ENCODE measurements around the gene NEURL1. TPM values are rescaled to one million over a fixed set of nuclear protein-coding genes. Genes with fewer than 3 reads are reported as not detected.

NEURL1 gene
- total and polyA plus RNA-seq, 8 donors = 11.0 to 69.9 (median 18.6) TPM

DNA sequence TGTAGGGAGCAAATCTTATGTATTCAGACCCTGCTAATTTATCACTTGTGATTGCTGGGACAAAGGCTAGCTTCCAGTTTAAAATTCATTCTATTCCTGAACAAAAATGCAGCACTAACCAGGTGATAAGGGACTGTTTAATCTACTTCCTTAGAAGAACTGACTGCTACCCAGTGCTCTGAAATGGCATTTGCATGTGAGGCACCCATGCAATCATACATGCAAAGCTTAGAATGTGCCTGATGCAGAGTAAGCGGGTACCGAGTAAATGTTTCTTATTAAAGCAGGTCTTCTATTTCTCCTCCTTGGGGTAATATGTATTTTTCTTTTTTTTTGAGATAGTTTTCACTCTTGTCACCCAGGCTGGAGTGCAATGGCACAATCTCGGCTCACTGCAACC lies 54.5 kb downstream of the NEURL1 start:
- TF ChIP-seq, protein P1, sequence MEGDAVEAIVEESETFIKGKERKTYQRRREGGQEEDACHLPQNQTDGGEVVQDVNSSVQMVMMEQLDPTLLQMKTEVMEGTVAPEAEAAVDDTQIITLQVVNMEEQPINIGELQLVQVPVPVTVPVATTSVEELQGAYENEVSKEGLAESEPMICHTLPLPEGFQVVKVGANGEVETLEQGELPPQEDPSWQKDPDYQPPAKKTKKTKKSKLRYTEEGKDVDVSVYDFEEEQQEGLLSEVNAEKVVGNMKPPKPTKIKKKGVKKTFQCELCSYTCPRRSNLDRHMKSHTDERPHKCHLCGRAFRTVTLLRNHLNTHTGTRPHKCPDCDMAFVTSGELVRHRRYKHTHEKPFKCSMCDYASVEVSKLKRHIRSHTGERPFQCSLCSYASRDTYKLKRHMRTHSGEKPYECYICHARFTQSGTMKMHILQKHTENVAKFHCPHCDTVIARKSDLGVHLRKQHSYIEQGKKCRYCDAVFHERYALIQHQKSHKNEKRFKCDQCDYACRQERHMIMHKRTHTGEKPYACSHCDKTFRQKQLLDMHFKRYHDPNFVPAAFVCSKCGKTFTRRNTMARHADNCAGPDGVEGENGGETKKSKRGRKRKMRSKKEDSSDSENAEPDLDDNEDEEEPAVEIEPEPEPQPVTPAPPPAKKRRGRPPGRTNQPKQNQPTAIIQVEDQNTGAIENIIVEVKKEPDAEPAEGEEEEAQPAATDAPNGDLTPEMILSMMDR (IDR thresholded peaks at IDR 0.05) = no peak
- Histone ChIP-seq H3K4me1 (peaks cover 38 to 50% (median 44%) of the 10 kb centered on the region in 3 donors), H3K9me3 (no peaks in the 10 kb centered on the region), H3K27ac (no peak overlapping the region), H3K4me3 (no peak overlapping the region), H3K27me3 (no peaks in the 10 kb centered on the region), H3K36me3 (no peaks in the 10 kb centered on the region)
- DNase-seq = no peak
- ATAC-seq = no peak
- intact Hi-C loops (cut with DNase I) = no loop called here
- FAIRE-seq = no peak
- WGBS, 2 donors = 92 to 95% methylated on average over 3 of the region's 3 CpGs

DNA sequence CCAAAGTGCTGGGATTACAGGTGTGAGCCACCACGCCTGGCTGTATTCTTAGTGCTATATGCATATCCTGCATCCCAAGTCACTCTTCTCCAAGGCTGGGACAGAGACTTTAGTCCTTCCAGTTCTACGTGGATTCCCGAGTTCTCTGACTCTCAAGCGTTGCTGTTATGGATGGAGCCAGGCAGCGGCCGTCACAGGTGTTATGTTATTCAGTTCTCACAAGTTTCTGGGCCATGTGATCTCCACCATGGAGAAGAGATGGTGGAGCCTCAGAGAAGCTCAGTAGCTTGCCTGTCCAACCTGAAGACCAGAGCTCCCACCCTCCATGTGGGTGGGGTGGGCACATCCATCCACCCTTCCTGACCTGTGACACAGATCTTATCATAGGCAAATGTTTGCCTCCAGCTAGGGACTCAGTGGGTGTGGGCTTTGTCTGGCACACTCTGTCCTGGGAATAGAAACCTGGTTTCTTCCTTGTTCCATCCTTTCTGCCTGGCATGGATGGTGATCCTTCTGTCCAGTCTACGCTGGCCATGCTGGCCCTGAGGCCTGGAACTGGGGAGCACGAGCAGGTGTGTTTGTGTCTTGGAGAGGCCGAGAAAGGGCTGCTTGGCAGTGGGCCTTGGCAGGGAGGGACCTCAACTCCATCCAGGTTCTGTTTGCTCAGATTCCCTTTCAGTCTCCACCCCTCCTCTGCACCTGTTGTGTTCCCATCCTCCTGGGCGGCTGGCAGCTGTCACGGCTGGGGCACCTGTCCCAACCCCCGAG lies 55.3 kb downstream of the NEURL1 start:
- no peaks in the 10 kb centered on the region for H3K9me3 ChIP-seq
- FAIRE-seq = no peak
- intact Hi-C loops (cut with DNase I) = no loop called here
- TF ChIP-seq, protein P1 (IDR thresholded peaks at IDR 0.05) = no peak
- 35% methylated on average over 12 of the region's 12 CpGs for WGBS, 2 donors
- DNase-seq = peak; percentile 73 to 91 (median 86)
- H3K27ac ChIP-seq = peak overlapping the region; percentile 22 to 67 (median 42)
- no peaks in the 10 kb centered on the region for H3K36me3 ChIP-seq
- peak; percentile 59 to 78 (median 67) for ATAC-seq
- H3K4me3 ChIP-seq = no peak overlapping the region
- H3K4me1 ChIP-seq = peaks cover 33 to 50% (median 39%) of the 10 kb centered on the region in 3 donors
- no peaks in the 10 kb centered on the region for H3K27me3 ChIP-seq

DNA sequence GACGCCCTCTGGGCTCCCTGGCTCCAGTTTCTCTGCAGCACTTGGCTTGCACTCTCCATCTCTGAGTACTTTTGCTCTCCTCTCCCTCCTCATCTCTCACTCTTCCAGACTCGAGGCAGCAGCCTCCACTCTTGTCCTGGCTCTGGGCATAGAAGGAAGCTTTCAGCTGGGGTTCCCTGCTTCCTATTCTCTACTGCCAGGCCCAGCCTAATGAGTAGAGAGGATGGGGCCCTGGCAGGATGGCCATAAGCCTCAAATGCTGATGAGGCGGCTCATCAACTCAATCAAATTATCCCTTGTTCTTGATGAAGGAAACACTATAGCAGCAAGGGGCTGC lies 55.8 kb downstream of the NEURL1 start:
- TF ChIP-seq, protein P1 (IDR thresholded peaks at IDR 0.05) = no peak

DNA sequence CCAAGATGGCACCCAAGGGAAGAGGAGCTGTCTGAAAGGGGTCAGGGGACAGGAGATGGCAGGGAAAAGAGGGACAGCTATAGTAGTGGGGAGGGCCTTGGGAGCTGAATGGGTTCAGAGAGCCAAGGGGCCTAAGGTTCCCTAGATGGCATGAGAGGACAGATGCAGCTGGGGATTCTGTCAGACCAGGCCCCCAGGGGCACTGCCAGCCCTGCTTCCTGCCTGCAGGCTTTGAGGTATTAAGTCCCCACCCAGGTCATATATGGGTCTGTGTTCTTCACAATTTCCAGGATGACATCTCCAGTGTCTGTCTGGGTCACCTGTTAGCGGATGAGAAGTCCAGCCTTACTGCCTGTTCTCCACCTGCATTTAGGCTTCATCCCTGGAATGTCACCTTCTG lies 56.7 kb downstream of the NEURL1 start:
- intact Hi-C loops (cut with DNase I) = no loop called here
- Histone ChIP-seq H3K4me1 (peaks cover 29 to 39% (median 38%) of the 10 kb centered on the region in 3 donors), H3K9me3 (no peaks in the 10 kb centered on the region), H3K27ac (no peak overlapping the region), H3K36me3 (no peaks in the 10 kb centered on the region), H3K27me3 (no peaks in the 10 kb centered on the region), H3K4me3 (no peak overlapping the region)
- TF ChIP-seq, protein P1 (IDR thresholded peaks at IDR 0.05) = no peak
- 94 to 98% methylated on average over 1 of the region's 1 CpG for WGBS, 2 donors
- FAIRE-seq (no peak), DNase-seq (peak in 1 of 6 donors; percentile 15), ATAC-seq (no peak)

More for the DNA sequence above, 55.8 kb downstream of the NEURL1 start:
- ATAC-seq (no peak), DNase-seq (no peak), FAIRE-seq (no peak)
- Histone ChIP-seq H3K4me1 (peaks cover 33 to 48% (median 39%) of the 10 kb centered on the region in 3 donors), H3K9me3 (no peaks in the 10 kb centered on the region), H3K27ac (peak overlapping the region; percentile 22 to 67 (median 42)), H3K27me3 (no peaks in the 10 kb centered on the region), H3K4me3 (no peak overlapping the region), H3K36me3 (no peaks in the 10 kb centered on the region)
- 40 to 41% methylated on average over 3 of the region's 3 CpGs for WGBS, 2 donors
- intact Hi-C loops (cut with DNase I) = no loop called here

Data from pancreas (tissue), 10 donors.